Epithelial cell of esophagus (primary cell): ENCODE results near the gene KRTAP21-3.

Source experiments
- DNase-seq: peaks from one replicate; pipeline ENCODE4 v3.0.0; 2010; ENCODE audit warnings: low read depth
- H3K4me3 ChIP-seq: 2 replicates; pipeline ENCODE4 v1.5.1; 2011; ENCODE audit warnings: mild to moderate bottlenecking, low read length, control low read depth
- CTCF ChIP-seq: IDR thresholded peaks from 2 replicates; pipeline ENCODE4 v1.5.1; 2011; ENCODE audit warnings: low read depth, mild to moderate bottlenecking, low read length, control low read depth, inconsistent platforms; ENCODE audit not compliant: insufficient read depth; ENCODE audit errors: missing control alignments

KRTAP21-3 gene

GRCh38 chr21:30726726-30727125, 8.1 kb upstream of the KRTAP21-3 start:
- no peak for TF ChIP-seq CTCF
- DNase-seq = peak; percentile 40
- no peak overlapping the region for H3K4me3 ChIP-seq

- H3K4me3 ChIP-seq = no peak overlapping the region
- no peak for TF ChIP-seq CTCF
- DNase-seq = peak; percentile 20
Observed at GRCh38 chr21:30719401-30719800, 824 bp upstream of the KRTAP21-3 start.

GRCh38 chr21:30717105-30717504, 1.5 kb downstream of the KRTAP21-3 start:
- DNase-seq = no peak
- TF ChIP-seq CTCF = no peak
- H3K4me3 ChIP-seq = no peak overlapping the region

- DNase-seq = peak; percentile 37
- no peak for TF ChIP-seq CTCF
Observed at GRCh38 chr21:30714946-30715345, 3.6 kb downstream of the KRTAP21-3 start.

GRCh38 chr21:30714456-30714855, 4.1 kb downstream of the KRTAP21-3 start:
- TF ChIP-seq CTCF = no peak
- DNase-seq = no peak

More at GRCh38 chr21:30714946-30715345, 3.6 kb downstream of the KRTAP21-3 start:
- H3K4me3 ChIP-seq = no peak overlapping the region

GRCh38 chr21:30713766-30714165, 4.8 kb downstream of the KRTAP21-3 start:
- TF ChIP-seq CTCF = no peak
- no peak for DNase-seq
- H3K4me3 ChIP-seq = no peak overlapping the region

More at GRCh38 chr21:30714456-30714855, 4.1 kb downstream of the KRTAP21-3 start:
- no peak overlapping the region for H3K4me3 ChIP-seq

GRCh38 chr21:30710499-30710898, 8.1 kb downstream of the KRTAP21-3 start:
- DNase-seq = peak; percentile 86
- no peak for TF ChIP-seq CTCF

More at GRCh38 chr21:30710499-30710898, 8.1 kb downstream of the KRTAP21-3 start:
- no peak overlapping the region for H3K4me3 ChIP-seq
